GM23338 (cell line): ENCODE measurements around the gene ZNF783. TPM values are rescaled to one million over a fixed set of nuclear protein-coding genes. Genes with fewer than 3 reads are reported as not detected.
"Not testable (repeated sequence)": the region's sequence is repeated elsewhere in the genome, so short reads cannot be mapped to it uniquely, and the experiment has no call there.

Experiments used
- ATAC-seq: fragments of 200-7000 bp; cut with Tn5 transposase; 3 replicates; pipeline ENCODE4 v1.9.1; 2020
- DNase-seq: peaks from one replicate; pipeline ENCODE4 v3.0.0-alpha.2; 2015; ENCODE audit warnings: low spot score
- H2AFZ ChIP-seq: fragments of 200-600 bp; sonication (generic); 2 replicates; pipeline ENCODE4 v1.8.0; 2016; ENCODE audit warnings: antibody characterized with exemption, mild to moderate bottlenecking, moderate library complexity
- H3F3A ChIP-seq: fragments of 200-600 bp; sonication (generic); replicated peaks from 2 replicates; pipeline ENCODE4 v1.8.0; 2017; ENCODE audit warnings: antibody characterized with exemption, mixed run types, low read depth
- H3K27ac ChIP-seq: fragments of 200-600 bp; sonication (generic); 2 replicates; pipeline ENCODE4 v1.6.1; 2016; ENCODE audit warnings: low read depth
- H3K27me3 ChIP-seq: fragments of 200-600 bp; sonication (generic); 2 replicates; pipeline ENCODE4 v1.8.0; 2016; ENCODE audit warnings: mild to moderate bottlenecking, mixed run types, moderate library complexity; ENCODE audit not compliant: insufficient read depth
- H3K36me3 ChIP-seq: fragments of 200-600 bp; sonication (generic); 2 replicates; pipeline ENCODE4 v1.8.0; 2016; ENCODE audit warnings: mild to moderate bottlenecking; ENCODE audit not compliant: insufficient read depth
- H3K4me1 ChIP-seq: fragments of 200-600 bp; sonication (generic); 2 replicates; pipeline ENCODE4 v1.8.0; 2016; ENCODE audit warnings: mild to moderate bottlenecking, moderate library complexity; ENCODE audit not compliant: insufficient read depth
- H3K4me2 ChIP-seq: fragments of 200-600 bp; sonication (generic); 2 replicates; pipeline ENCODE4 v1.7.1; 2017; ENCODE audit warnings: mixed run types
- H3K4me3 ChIP-seq: fragments of 200-600 bp; sonication (generic); 2 replicates; pipeline ENCODE4 v1.6.1; 2016; ENCODE audit warnings: mixed run types
- H3K79me2 ChIP-seq: fragments of 200-600 bp; sonication (generic); replicated peaks from 2 replicates; pipeline ENCODE4 v1.8.0; 2017; ENCODE audit warnings: mild to moderate bottlenecking; ENCODE audit not compliant: insufficient read depth
- H3K9me2 ChIP-seq: fragments of 200-600 bp; sonication (generic); 2 replicates; pipeline ENCODE4 v1.8.0; 2017; ENCODE audit not compliant: insufficient read depth
- H4K20me1 ChIP-seq: fragments of 200-600 bp; sonication (generic); replicated peaks from 2 replicates; pipeline ENCODE4 v1.8.0; 2017; ENCODE audit warnings: mild to moderate bottlenecking; ENCODE audit not compliant: insufficient read depth
- H3K27ac Mint-ChIP-seq: 2 replicates; pipeline ENCODE4 v1.8.0; 2020; ENCODE audit warnings: inconsistent platforms, mild to moderate bottlenecking, moderate library complexity, mixed read lengths
- H3K27me3 Mint-ChIP-seq: 3 replicates; pipeline ENCODE4 v1.8.0; 2022; ENCODE audit warnings: low read depth, mild to moderate bottlenecking, moderate library complexity, mixed read lengths, inconsistent platforms; ENCODE audit not compliant: insufficient read depth, poor library complexity
- H3K36me3 Mint-ChIP-seq: 3 replicates; pipeline ENCODE4 v1.8.0; 2021; ENCODE audit warnings: low read depth, mild to moderate bottlenecking, inconsistent platforms, moderate library complexity, mixed read lengths
- H3K4me1 Mint-ChIP-seq: 3 replicates; pipeline ENCODE4 v1.8.0; 2020; ENCODE audit warnings: mild to moderate bottlenecking, inconsistent platforms, mixed read lengths
- H3K4me3 Mint-ChIP-seq: 3 replicates; pipeline ENCODE4 v1.8.0; 2021; ENCODE audit warnings: moderate library complexity, mild to moderate bottlenecking, inconsistent platforms, mixed read lengths
- H3K9me3 Mint-ChIP-seq: 3 replicates; pipeline ENCODE4 v1.8.0; 2020; ENCODE audit warnings: moderate library complexity, mild to moderate bottlenecking, inconsistent platforms, mixed read lengths
- CTCF ChIP-seq, 2 experiments: fragments of 200-600 bp in 1 of 2; sonication (generic) in 1 of 2; conservative IDR thresholded peaks; 2 replicates each; pipeline versions ENCODE4 v1.5.1 to v1.6.1; 2016 to 2017; ENCODE audit warnings: antibody characterized with exemption in 2 of 2, low read depth in 2 of 2, mild to moderate bottlenecking in 2 of 2, moderate library complexity in 1 of 2
- POLR2AphosphoS5 ChIP-seq: IDR thresholded peaks from 2 replicates; pipeline ENCODE4 v1.6.1; 2016; ENCODE audit warnings: antibody characterized with exemption, low read depth
- REST ChIP-seq: IDR thresholded peaks from one replicate; pipeline ENCODE4 v1.6.1; 2018; ENCODE audit warnings: antibody characterized with exemption; ENCODE audit not compliant: unreplicated experiment
- STAT1 ChIP-seq: IDR thresholded peaks from one replicate; pipeline ENCODE4 v1.6.1; 2016; ENCODE audit warnings: antibody characterized with exemption; ENCODE audit not compliant: unreplicated experiment
- ZNF331 ChIP-seq: fragments of 250-450 bp; sonication (Bioruptor Pico); IDR thresholded peaks from 2 replicates; pipeline ENCODE4 v1.5.0; 2020; ENCODE audit warnings: low read depth, mild to moderate bottlenecking, moderate library complexity
- polyA plus RNA-seq: library from polyadenylated mRNA; unstranded; fragments of >200 nt; fragmentation: Nextera tagmentation; extraction: Ambion mirVana; gene quantifications from 2 replicates; pipeline ENCODE4 v1.2.1, GENCODE V29; 2016
- total RNA-seq: library from RNA; depleted of rRNA; stranded (reverse); fragments of >200 nt; shearing (Covaris generic); gene quantifications from 2 replicates; pipeline ENCODE4 v1.2.3, GENCODE V29; 2014

The ZNF783 gene
- total and polyA plus RNA-seq, 2 experiments from 2014 or later: 2.1 to 9.0 TPM

- TF ChIP-seq CTCF (conservative IDR thresholded peaks at IDR 0.05; ENCODE audit: low read depth in 2 of 2) (no peak), ZNF331 (no peak), REST (no peak)
These were observed 36.3 kb upstream of the ZNF783 start (continued) for GRCh38 chr7:149225656-149226055.

- H3K27ac Mint-ChIP-seq, H3K27me3 ChIP-seq: not testable (repeated sequence)
These were observed 35.6 kb upstream of the ZNF783 start for GRCh38 chr7:149226366-149226765.

GRCh38 chr7:149226840-149227494 is 35.0 kb upstream of the ZNF783 start:
- Mint-ChIP-seq H3K9me3 (no peaks in the 10 kb centered on the region), H3K36me3 (peaks cover 18% of the 10 kb centered on the region; the same call in 2 of the 3 replicates), H3K4me3 (no peak overlapping the region), H3K27me3 (peaks cover 16% of the 10 kb centered on the region), H3K4me1 (peaks cover 3% of the 10 kb centered on the region; the same call in 1 of the 3 replicates), H3K27ac (no peak overlapping the region)
- no peaks in the 10 kb centered on the region; the same call in 1 of the 2 replicates for H4K20me1 ChIP-seq
- no peak overlapping the region for H2AFZ ChIP-seq
- H3F3A ChIP-seq: peaks cover 5% of the 10 kb centered on the region; the same call in 1 of the 2 replicates
- H3K27me3 ChIP-seq: no peaks in the 10 kb centered on the region
- no peak for DNase-seq
- no peak overlapping the region for H3K4me2 ChIP-seq
- H3K27ac ChIP-seq: no peak overlapping the region
- H3K4me3 ChIP-seq: no peak overlapping the region
- no peak; the same call in 1 of the 3 replicates for ATAC-seq
- no peaks in the 10 kb centered on the region for H3K36me3 ChIP-seq
- TF ChIP-seq POLR2AphosphoS5: peak; percentile 33; the same call in 1 of the 2 replicates
- TF ChIP-seq CTCF (conservative IDR thresholded peaks at IDR 0.05; ENCODE audit: low read depth in 2 of 2): no peak
- TF ChIP-seq STAT1: no peak
- H3K79me2 ChIP-seq: no peaks in the 10 kb centered on the region
- H3K9me2 ChIP-seq: no peaks in the 10 kb centered on the region
- H3K4me1 ChIP-seq: no peaks in the 10 kb centered on the region

More at GRCh38 chr7:149226366-149226765, 35.6 kb upstream of the ZNF783 start:
- Mint-ChIP-seq H3K36me3 (peaks cover 23% of the 10 kb centered on the region; the same call in 2 of the 3 replicates), H3K27me3 (peaks cover 16% of the 10 kb centered on the region)
- H3K4me3 ChIP-seq, ATAC-seq, H3K4me2 ChIP-seq, H3K9me2 ChIP-seq, H3K4me1 Mint-ChIP-seq, H3K4me3 Mint-ChIP-seq, H3K79me2 ChIP-seq, H3F3A ChIP-seq, H4K20me1 ChIP-seq, DNase-seq, H3K9me3 Mint-ChIP-seq, H2AFZ ChIP-seq, H3K4me1 ChIP-seq, H3K36me3 ChIP-seq, H3K27ac ChIP-seq: not testable (repeated sequence)
